RWPE1 (cell line): ENCODE data around the gene ANKH.

Source experiments
- CTCF ChIA-PET: fragments of 350-600 bp; sonication (Branson Sonifier 250); formaldehyde crosslinking; extraction: SDS; loops from one replicate; lab custom pipeline; 2021; lab: Yijun Ruan, JAX
- POLR2A ChIA-PET: fragments of 400-600 bp; formaldehyde crosslinking; extraction: SDS; loops from one replicate; lab custom pipeline; 2020; ENCODE audit warnings: antibody characterized with exemption; ENCODE audit not compliant: low non-redundant PET; lab: Yijun Ruan, JAX
- DNase-seq: peaks from one replicate; pipeline ENCODE4 v3.0.0; 2012; ENCODE audit warnings: low spot score
- H3K27ac ChIP-seq: fragments of 450-650 bp; 2 replicates; pipeline ENCODE4 v1.5.1; 2017
- CTCF ChIP-seq: fragments of 450-650 bp; conservative IDR thresholded peaks from 2 replicates; pipeline ENCODE4 v1.5.1; 2017; ENCODE audit warnings: low read depth, mild to moderate bottlenecking

ANKH gene

GRCh38 chr5:14768508-14769365, 102.8 kb downstream of the ANKH start:
- DNase-seq, result no peak
- ChIA-PET CTCF (no interaction called here), POLR2A (no interaction called here)
- TF ChIP-seq CTCF, result no peak
- no peak overlapping the region for H3K27ac ChIP-seq

- no peak for TF ChIP-seq CTCF
- CTCF ChIA-PET, result interaction anchor here (0.5 kb wide), 1 partner anchor 312 kb away, joined by 3 read pairs; no protein-coding TSS in a partner anchor
- DNase-seq, result no peak
- POLR2A ChIA-PET, result no interaction called here
- H3K27ac ChIP-seq, result no peak overlapping the region
Measured at GRCh38 chr5:14767735-14768507, 103.7 kb downstream of the ANKH start.

GRCh38 chr5:14767053-14767452, 104.5 kb downstream of the ANKH start:
- ChIA-PET POLR2A (interaction anchor here (0.6 kb wide), 1 partner anchor 12 kb away, joined by 3 read pairs; no protein-coding TSS in a partner anchor), CTCF (interaction anchor here (0.5 kb wide), 1 partner anchor 313 kb away, joined by 3 read pairs; no protein-coding TSS in a partner anchor)
- no peak for DNase-seq
- H3K27ac ChIP-seq, result no peak overlapping the region
- no peak for TF ChIP-seq CTCF

GRCh38 chr5:14766584-14766983, 105.0 kb downstream of the ANKH start:
- ChIA-PET POLR2A (interaction anchor here (0.6 kb wide), 1 partner anchor 12 kb away, joined by 3 read pairs; no protein-coding TSS in a partner anchor), CTCF (interaction anchor here (0.6 kb wide), 1 partner anchor 19 kb away, joined by 4 read pairs; no protein-coding TSS in a partner anchor)
- no peak for DNase-seq

GRCh38 chr5:14765587-14765986, 106.0 kb downstream of the ANKH start:
- POLR2A ChIA-PET, result no interaction called here
- no peak for DNase-seq
- no peak for TF ChIP-seq CTCF
- CTCF ChIA-PET, result interaction anchor here (0.8 kb wide), 1 partner anchor 240 kb away, joined by 7 read pairs; no protein-coding TSS in a partner anchor
- H3K27ac ChIP-seq, result no peak overlapping the region

More at GRCh38 chr5:14766584-14766983, 105.0 kb downstream of the ANKH start:
- H3K27ac ChIP-seq, result no peak overlapping the region
- no peak for TF ChIP-seq CTCF
